SK-N-SH (cell line): ENCODE results near the gene PLEKHG3. TPM values are rescaled to one million over a fixed set of nuclear protein-coding genes. Genes with fewer than 3 reads are reported as not detected.

Source experiments
- CTCF ChIA-PET: fragments of 300-600, 350-600 bp; formaldehyde crosslinking; extraction: SDS; loops from one replicate; lab custom pipeline; 2021; lab: Yijun Ruan, JAX
- POLR2A ChIA-PET: fragments of 350-600 bp; sonication (Branson Sonifier 250); formaldehyde crosslinking; extraction: SDS; loops from one replicate; lab custom pipeline; 2020; ENCODE audit warnings: antibody characterized with exemption, inconsistent platforms; lab: Yijun Ruan, JAX
- DNase-seq: peaks from one replicate; pipeline ENCODE4 v3.0.0; 2012
- H2AFZ ChIP-seq: fragments of 200-600 bp; sonication (generic); 2 replicates; pipeline ENCODE4 v1.8.1; 2016; ENCODE audit warnings: antibody characterized with exemption, mild to moderate bottlenecking, low read depth
- H3F3A ChIP-seq: fragments of 200-600 bp; sonication (generic); replicated peaks from 2 replicates; pipeline ENCODE3; 2016; ENCODE audit warnings: antibody characterized with exemption, mild to moderate bottlenecking; ENCODE audit not compliant: insufficient read depth
- H3K27ac ChIP-seq, 2 experiments: fragments of 200-500 bp in 1 of 2; fragments of 200-600 bp in 1 of 2; sonication (Bioruptor generic) in 1 of 2; sonication (generic), shearing (Covaris generic) in 1 of 2; 2 replicates each; pipeline versions ENCODE4 v1.5.1 to v1.6.1; 2014 to 2016; ENCODE audit warnings: low read depth in 2 of 2, inconsistent platforms in 1 of 2, low read length in 1 of 2, mild to moderate bottlenecking in 1 of 2, mixed read lengths in 1 of 2
- H3K27me3 ChIP-seq: fragments of 200-600 bp; sonication (generic), shearing (Covaris generic); 2 replicates; pipeline ENCODE4 v1.6.1; 2016; ENCODE audit warnings: mixed run types; ENCODE audit not compliant: insufficient read depth
- H3K36me3 ChIP-seq, 2 experiments: fragments of 200-500 bp in 1 of 2; fragments of 200-600 bp in 1 of 2; sonication (Bioruptor generic) in 1 of 2; sonication (generic) in 1 of 2; replicated peaks in 1 of 2; 2 replicates each; pipeline versions ENCODE3 to v1.5.1; 2014 to 2016; ENCODE audit warnings: low read length in 1 of 2, mild to moderate bottlenecking in 1 of 2; ENCODE audit not compliant: insufficient read depth in 2 of 2, control insufficient read depth in 1 of 2
- H3K4me1 ChIP-seq, 2 experiments: fragments of 200-500 bp in 1 of 2; fragments of 200-600 bp in 1 of 2; sonication (Bioruptor generic) in 1 of 2; sonication (generic), shearing (Covaris generic) in 1 of 2; 2 replicates each; pipeline versions ENCODE4 v1.5.1 to v1.6.1; 2014 to 2016; ENCODE audit warnings: low read depth in 1 of 2, low read length in 1 of 2, mixed run types in 1 of 2; ENCODE audit not compliant: insufficient read depth in 2 of 2, control insufficient read depth in 1 of 2
- H3K4me2 ChIP-seq: fragments of 200-600 bp; sonication (generic), shearing (Covaris generic); 2 replicates; pipeline ENCODE4 v1.6.1; 2017; ENCODE audit warnings: mixed run types
- H3K4me3 ChIP-seq, 2 experiments: fragments of 200-500 bp in 1 of 2; fragments of 200-600 bp in 1 of 2; sonication (Bioruptor generic) in 1 of 2; sonication (generic), shearing (Covaris generic) in 1 of 2; 2 replicates each; pipeline versions ENCODE4 v1.5.1 to v1.8.1; 2014 to 2016; ENCODE audit warnings: low read depth in 2 of 2, inconsistent platforms in 1 of 2, low read length in 1 of 2, mild to moderate bottlenecking in 1 of 2, mixed read lengths in 1 of 2, moderate library complexity in 1 of 2
- H3K79me2 ChIP-seq: fragments of 200-600 bp; sonication (generic); 2 replicates; pipeline ENCODE4 v1.8.1; 2017; ENCODE audit warnings: mild to moderate bottlenecking; ENCODE audit not compliant: insufficient read depth
- H3K9ac ChIP-seq: fragments of 200-600 bp; sonication (generic); 2 replicates; pipeline ENCODE4 v1.6.1; 2017; ENCODE audit warnings: mixed run types
- H3K9me2 ChIP-seq: fragments of 200-600 bp; sonication (generic); 2 replicates; pipeline ENCODE4 v1.6.1; 2017; ENCODE audit warnings: mixed run types
- H3K9me3 ChIP-seq: fragments of 200-600 bp; sonication (generic); 2 replicates; pipeline ENCODE4 v1.6.1; 2017; ENCODE audit warnings: mixed run types, mild to moderate bottlenecking, moderate library complexity
- H4K20me1 ChIP-seq: fragments of 200-600 bp; sonication (generic); 2 replicates; pipeline ENCODE4 v1.6.1; 2017; ENCODE audit warnings: mild to moderate bottlenecking, mixed run types; ENCODE audit not compliant: insufficient read depth
- CHD2 ChIP-seq: fragments of 150-350 bp; IDR thresholded peaks from 2 replicates; pipeline ENCODE4 v1.6.1; 2018; ENCODE audit warnings: low read length; ENCODE audit not compliant: partially characterized antibody
- ELF1 ChIP-seq: IDR thresholded peaks from 2 replicates; pipeline ENCODE4 v1.4.0; 2012
- EP300 ChIP-seq, 2 experiments: IDR thresholded peaks; 2 replicates each; pipeline versions ENCODE4 v1.4.0 to v1.6.1; 2012; ENCODE audit warnings: borderline replicate concordance in 1 of 2, low read depth in 1 of 2, low read length in 1 of 2
- EZH2phosphoT487 ChIP-seq: fragments of 200-600 bp; sonication (generic); IDR thresholded peaks from 2 replicates; pipeline ENCODE4 v1.6.1; 2017; ENCODE audit warnings: low read depth, mixed run types, mild to moderate bottlenecking, antibody characterized with exemption, moderate library complexity, borderline replicate concordance
- FOXJ3 ChIP-seq: sonication (generic); formaldehyde crosslinking; IDR thresholded peaks from 2 replicates; pipeline ENCODE4 v1.5.1; 2020; ENCODE audit warnings: mild to moderate bottlenecking, missing genetic modification reagents
- FOXM1 ChIP-seq: IDR thresholded peaks from 2 replicates; pipeline ENCODE4 v1.4.0; 2012; ENCODE audit warnings: low read depth, mild to moderate bottlenecking
- GABPA ChIP-seq: IDR thresholded peaks from 2 replicates; pipeline ENCODE4 v1.4.0; 2012; ENCODE audit warnings: low read depth, mild to moderate bottlenecking
- IRF3 ChIP-seq: fragments of 150-350 bp; IDR thresholded peaks from 2 replicates; pipeline ENCODE4 v1.6.1; 2016; ENCODE audit warnings: mild to moderate bottlenecking, low read depth, low read length
- JUND ChIP-seq: IDR thresholded peaks from 2 replicates; pipeline ENCODE4 v1.4.0; 2012
- MXI1 ChIP-seq: IDR thresholded peaks from 2 replicates; pipeline ENCODE4 v1.6.1; 2012; ENCODE audit warnings: mild to moderate bottlenecking, low read depth, low read length, improper control_type of control experiment
- RAD21 ChIP-seq: IDR thresholded peaks from 2 replicates; pipeline ENCODE4 v1.6.1; 2012; ENCODE audit warnings: mild to moderate bottlenecking, low read length
- RCOR1 ChIP-seq: fragments of 150-350 bp; IDR thresholded peaks from 2 replicates; pipeline ENCODE4 v1.6.1; 2017; ENCODE audit warnings: antibody characterized with exemption, low read length
- RFX5 ChIP-seq: IDR thresholded peaks from 2 replicates; pipeline ENCODE4 v1.6.1; 2012; ENCODE audit warnings: mild to moderate bottlenecking, improper control_type of control experiment, low read length
- SMC3 ChIP-seq: IDR thresholded peaks from 2 replicates; pipeline ENCODE4 v1.6.1; 2012; ENCODE audit warnings: low read depth, low read length, improper control_type of control experiment
- TEAD4 ChIP-seq: IDR thresholded peaks from 2 replicates; pipeline ENCODE4 v1.4.0; 2012; ENCODE audit warnings: mild to moderate bottlenecking, borderline replicate concordance; ENCODE audit not compliant: insufficient read depth
- YY1 ChIP-seq: IDR thresholded peaks from 2 replicates; pipeline ENCODE4 v1.4.0; 2012; ENCODE audit warnings: low read depth, mild to moderate bottlenecking
- WGBS: methylation state at CpG from one replicate; pipeline ENCODE4 v1.1.6; 2017; ENCODE audit warnings: low lambda C conversion rate; 5-methylcytosine and 5-hydroxymethylcytosine counted together
- polyA plus RNA-seq, 3 experiments: library from polyadenylated mRNA; depleted of rRNA; stranded (reverse); fragments of >200 nt; gene quantifications; 2 replicates each; pipeline ENCODE4 v1.2.3, GENCODE V29; 2012

The PLEKHG3 gene
- polyA plus RNA-seq, 1 of the 3 experiments (the other 2 are of a cell fraction): 5.1 TPM

DNA sequence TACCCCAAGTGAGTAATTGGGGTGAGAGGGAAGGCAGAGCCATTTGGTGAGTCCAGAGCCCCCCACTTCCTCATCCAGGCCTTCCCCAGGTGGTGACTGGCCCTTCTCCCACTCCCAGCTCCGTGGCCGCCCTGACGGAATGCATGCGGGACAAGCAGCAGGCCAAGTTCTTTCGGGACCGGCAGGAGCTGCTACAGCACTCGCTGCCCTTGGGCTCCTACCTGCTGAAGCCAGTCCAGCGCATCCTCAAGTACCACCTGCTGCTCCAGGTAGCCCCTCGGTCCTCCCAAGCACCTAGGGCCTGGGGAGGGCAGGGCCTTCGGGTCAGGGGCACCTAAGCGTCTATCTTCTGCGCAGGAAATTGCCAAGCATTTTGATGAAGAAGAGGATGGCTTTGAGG, 26.5 kb downstream of the PLEKHG3 start:
- H3K4me3 ChIP-seq: no peak overlapping the region
- H4K20me1 ChIP-seq: peaks cover 3% of the 10 kb centered on the region; the same call in 1 of the 2 replicates
- no peak for TF ChIP-seq ELF1
- no peak for TF ChIP-seq RAD21
- no peak for TF ChIP-seq FOXJ3 (CRISPR knock-in tag)
- no peak for TF ChIP-seq TEAD4
- TF ChIP-seq RCOR1: no peak
- no peak for TF ChIP-seq EP300 (IDR thresholded peaks at IDR 0.05; ENCODE audit: borderline replicate concordance in 1 of 2, low read depth in 1 of 2, low read length in 1 of 2)
- no peak for TF ChIP-seq SMC3
- no peak for TF ChIP-seq EZH2phosphoT487
- TF ChIP-seq IRF3: no peak
- no peak for TF ChIP-seq CHD2
- no peak for TF ChIP-seq GABPA
- TF ChIP-seq RFX5: no peak
- peaks cover 3% of the 10 kb centered on the region; the same call in 1 of the 2 replicates for H3K79me2 ChIP-seq
- no peaks in the 10 kb centered on the region for H3K9me3 ChIP-seq
- H3K36me3 ChIP-seq: peaks cover 0 to 16% of the 10 kb centered on the region in 2 experiments
- DNase-seq: no peak
- H3K9me2 ChIP-seq: no peaks in the 10 kb centered on the region
- no peaks in the 10 kb centered on the region for H3F3A ChIP-seq
- CTCF ChIA-PET: no interaction called here
- H3K27ac ChIP-seq: no peak overlapping the region
- no peak overlapping the region for H2AFZ ChIP-seq
- POLR2A ChIA-PET: no interaction called here
- no peak overlapping the region for H3K4me2 ChIP-seq
- 93% methylated on average over 3 of the region's 12 CpGs for WGBS
- H3K27me3 ChIP-seq: no peaks in the 10 kb centered on the region
- no peak overlapping the region for H3K9ac ChIP-seq
- H3K4me1 ChIP-seq: peaks cover 3 to 8% of the 10 kb centered on the region in 2 experiments; a peak in 2 of 4 replicates

DNA sequence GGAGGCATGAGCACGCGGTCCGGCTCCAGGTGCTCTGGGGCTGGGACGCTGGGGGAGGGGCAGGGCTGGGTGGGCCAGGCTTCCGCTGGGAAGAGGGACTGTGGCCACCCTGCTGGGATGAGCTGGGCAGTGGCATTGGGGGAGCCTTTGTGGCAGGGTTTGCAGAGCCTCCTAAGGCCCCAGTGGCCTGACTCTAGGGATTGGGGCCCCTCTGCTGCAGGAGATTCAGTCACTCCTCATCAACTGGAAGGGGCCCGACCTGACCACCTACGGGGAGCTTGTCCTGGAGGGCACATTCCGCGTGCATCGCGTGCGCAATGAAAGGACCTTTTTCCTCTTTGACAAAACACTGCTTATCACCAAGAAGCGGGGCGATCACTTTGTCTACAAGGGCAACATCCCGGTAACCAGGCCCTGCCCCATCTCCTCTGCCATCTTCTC, 26.9 kb downstream of the PLEKHG3 start:
- CTCF ChIA-PET: no interaction called here
- H3K4me1 ChIP-seq: peaks cover 3 to 5% of the 10 kb centered on the region in 2 experiments; a peak in 2 of 4 replicates
- H3K9ac ChIP-seq: no peak overlapping the region
- no peak for DNase-seq
- H3K4me2 ChIP-seq: no peak overlapping the region
- H3F3A ChIP-seq: no peaks in the 10 kb centered on the region
- TF ChIP-seq YY1: no peak
- no peak for TF ChIP-seq JUND
- no peak for TF ChIP-seq FOXM1
- no peak for TF ChIP-seq MXI1
- TF ChIP-seq ELF1: no peak
- TF ChIP-seq EP300 (IDR thresholded peaks at IDR 0.05; ENCODE audit: borderline replicate concordance in 1 of 2, low read depth in 1 of 2, low read length in 1 of 2): no peak
- H3K9me2 ChIP-seq: no peaks in the 10 kb centered on the region
- H3K27ac ChIP-seq: no peak overlapping the region
- no peak overlapping the region for H2AFZ ChIP-seq
- H4K20me1 ChIP-seq: no peaks in the 10 kb centered on the region
- no peaks in the 10 kb centered on the region for H3K27me3 ChIP-seq
- no peaks in the 10 kb centered on the region for H3K9me3 ChIP-seq
- H3K36me3 ChIP-seq: peaks cover 0 to 16% of the 10 kb centered on the region in 2 experiments
- peaks cover 3% of the 10 kb centered on the region; the same call in 1 of the 2 replicates for H3K79me2 ChIP-seq
- WGBS: 100% methylated on average over 3 of the region's 15 CpGs
- H3K4me3 ChIP-seq: no peak overlapping the region
- POLR2A ChIA-PET: no interaction called here
